Measurements from ENCODE around the gene PLCL2.

The PLCL2 gene

GRCh38 chr3:17132286-17133115, 247.7 kb downstream of the PLCL2 start:
- DNase-seq, result no peak

- DNase-seq, result no peak
These were observed 249.1 kb downstream of the PLCL2 start for GRCh38 chr3:17133632-17134545.

GRCh38 chr3:17135696-17136095, 250.9 kb downstream of the PLCL2 start:
- no peak for DNase-seq

GRCh38 chr3:17136136-17136721, 251.5 kb downstream of the PLCL2 start:
- DNase-seq, result no peak

- DNase-seq, result no peak
These were observed 252.6 kb downstream of the PLCL2 start for GRCh38 chr3:17137321-17137826.

- no peak for DNase-seq
These were observed 253.7 kb downstream of the PLCL2 start for GRCh38 chr3:17138246-17139039.

All from activated gamma-delta T cell (primary cell).